ENCODE data around the gene PDZD2. TPM values are rescaled to one million over a fixed set of nuclear protein-coding genes. Genes with fewer than 3 reads are reported as not detected.
"Not testable (repeated sequence)": the region's sequence is repeated elsewhere in the genome, so short reads cannot be mapped to it uniquely, and the experiment has no call there.

The PDZD2 gene
- total RNA-seq, 1 donor from 2014 or later, result 1.1 TPM

GRCh38 chr5:32074401-32074800 is 435.5 kb downstream of the PDZD2 start:
- H3K9ac ChIP-seq, result no peak overlapping the region
- no peaks in the 10 kb centered on the region for H3K36me3 Mint-ChIP-seq

GRCh38 chr5:32076699-32077695 is 438.1 kb downstream of the PDZD2 start:
- no peaks in the 10 kb centered on the region for H3K4me1 ChIP-seq
- DNase-seq (ENCODE audit: low spot score), result peak; percentile 62
- H3K9me3 ChIP-seq (ENCODE audit: low read depth), result no peaks in the 10 kb centered on the region
- peaks cover 2% of the 10 kb centered on the region for H3K4me1 Mint-ChIP-seq
- no peak overlapping the region for H3K27ac Mint-ChIP-seq
- no peak for TF ChIP-seq EZH2 (IDR thresholded peaks at IDR 0.05)
- peak; percentile 94 for TF ChIP-seq CTCF (IDR thresholded peaks at IDR 0.05)
- no peaks in the 10 kb centered on the region for H3F3A ChIP-seq (ENCODE audit: low read depth)
- H3K36me3 Mint-ChIP-seq, result no peaks in the 10 kb centered on the region
- peaks cover 7% of the 10 kb centered on the region for H3K9me3 Mint-ChIP-seq
- H3K27me3 ChIP-seq, result no peaks in the 10 kb centered on the region
- H3K9ac ChIP-seq, result no peak overlapping the region
- H3K4me3 Mint-ChIP-seq, result no peak overlapping the region
- no peak overlapping the region for H3K4me3 ChIP-seq
- no peaks in the 10 kb centered on the region for H4K20me1 ChIP-seq (ENCODE audit: low read depth)
- no peaks in the 10 kb centered on the region for H3K79me2 ChIP-seq (ENCODE audit: low read depth)
- H3K36me3 ChIP-seq, result no peaks in the 10 kb centered on the region
- peaks cover 4% of the 10 kb centered on the region for H3K27me3 Mint-ChIP-seq (ENCODE audit: insufficient read depth, low read depth)
- no peak overlapping the region for H3K27ac ChIP-seq
- H2AFZ ChIP-seq (replicated peaks), result no peak overlapping the region
- H3K4me2 ChIP-seq, result no peak overlapping the region

More at GRCh38 chr5:32074401-32074800, 435.5 kb downstream of the PDZD2 start:
- H3K36me3 ChIP-seq, result no peaks in the 10 kb centered on the region
- no peaks in the 10 kb centered on the region for H3F3A ChIP-seq (ENCODE audit: low read depth)
- peaks cover 2% of the 10 kb centered on the region for H3K4me1 Mint-ChIP-seq
- no peaks in the 10 kb centered on the region for H3K9me3 ChIP-seq (ENCODE audit: low read depth)
- H3K4me3 Mint-ChIP-seq, result no peak overlapping the region
- H3K9me3 Mint-ChIP-seq, result peaks cover 7% of the 10 kb centered on the region
- no peaks in the 10 kb centered on the region for H4K20me1 ChIP-seq (ENCODE audit: low read depth)
- H3K4me1 ChIP-seq, result no peaks in the 10 kb centered on the region
- no peak for TF ChIP-seq EZH2phosphoT487 (IDR thresholded peaks at IDR 0.05)
- no peak for TF ChIP-seq EZH2 (IDR thresholded peaks at IDR 0.05)
- TF ChIP-seq CTCF (IDR thresholded peaks at IDR 0.05), result no peak
- peak; percentile 22 for DNase-seq (ENCODE audit: low spot score)
- H3K79me2 ChIP-seq (ENCODE audit: low read depth), result no peaks in the 10 kb centered on the region
- no peak overlapping the region for H3K27ac Mint-ChIP-seq
- H3K4me3 ChIP-seq, result no peak overlapping the region
- H3K27me3 ChIP-seq, result no peaks in the 10 kb centered on the region
- no peak overlapping the region for H2AFZ ChIP-seq (replicated peaks)
- no peak overlapping the region for H3K4me2 ChIP-seq
- peaks cover 9% of the 10 kb centered on the region for H3K27me3 Mint-ChIP-seq (ENCODE audit: insufficient read depth, low read depth)
- H3K27ac ChIP-seq, result no peak overlapping the region

GRCh38 chr5:32078855-32079254 is 439.9 kb downstream of the PDZD2 start:
- not testable (repeated sequence) for H3K27me3 Mint-ChIP-seq (ENCODE audit: insufficient read depth, low read depth); H3F3A ChIP-seq (ENCODE audit: low read depth); H3K9ac ChIP-seq; H3K27me3 ChIP-seq; H3K36me3 Mint-ChIP-seq; DNase-seq (ENCODE audit: low spot score); H3K36me3 ChIP-seq; H3K4me3 ChIP-seq; H3K4me3 Mint-ChIP-seq; H3K9me3 Mint-ChIP-seq; H3K4me1 Mint-ChIP-seq; H3K4me1 ChIP-seq; H3K4me2 ChIP-seq; H3K27ac Mint-ChIP-seq; H3K27ac ChIP-seq; H3K9me3 ChIP-seq (ENCODE audit: low read depth); H3K79me2 ChIP-seq (ENCODE audit: low read depth); H4K20me1 ChIP-seq (ENCODE audit: low read depth); H2AFZ ChIP-seq (replicated peaks)

GRCh38 chr5:32080565-32080964 is 441.6 kb downstream of the PDZD2 start:
- H3K9me3 ChIP-seq (ENCODE audit: low read depth); H2AFZ ChIP-seq (replicated peaks); H3K4me1 Mint-ChIP-seq; H3K9ac ChIP-seq; DNase-seq (ENCODE audit: low spot score); H4K20me1 ChIP-seq (ENCODE audit: low read depth); H3K4me3 ChIP-seq; H3K4me3 Mint-ChIP-seq; H3K4me1 ChIP-seq; H3F3A ChIP-seq (ENCODE audit: low read depth); H3K27me3 Mint-ChIP-seq (ENCODE audit: insufficient read depth, low read depth); H3K36me3 Mint-ChIP-seq; H3K79me2 ChIP-seq (ENCODE audit: low read depth); H3K27ac ChIP-seq; H3K4me2 ChIP-seq; H3K27ac Mint-ChIP-seq; H3K36me3 ChIP-seq; H3K27me3 ChIP-seq; H3K9me3 Mint-ChIP-seq: not testable (repeated sequence)

All from neural progenitor cell (in vitro differentiated cells).